SK-N-MC (cell line): Measurements from ENCODE around the gene NUBP2.
A peak's percentile ranks its signal among the peaks of the same experiment; 100 is the strongest.

Source experiments
- DNase-seq: peaks from one replicate; pipeline ENCODE4 v3.0.0-alpha.2; 2011; ENCODE audit warnings: low read depth, low spot score
- H3K27ac ChIP-seq: fragments of 200-600 bp; sonication (generic); 2 replicates; pipeline ENCODE4 v1.5.1; 2016; ENCODE audit warnings: mixed run types
- H3K36me3 ChIP-seq: fragments of 200-600 bp; sonication (generic); 2 replicates; pipeline ENCODE4 v1.6.1; 2017; ENCODE audit warnings: antibody characterized with exemption, low read length, mixed read lengths; ENCODE audit not compliant: insufficient read depth
- H3K4me3 ChIP-seq: fragments of 200-600 bp; sonication (generic); 2 replicates; pipeline ENCODE4 v1.5.1; 2016
- H3K9ac ChIP-seq: fragments of 200-600 bp; sonication (generic); 2 replicates; pipeline ENCODE4 v1.8.0; 2017; ENCODE audit warnings: mixed run types, mixed read lengths; ENCODE audit not compliant: insufficient read length
- H3K9me3 ChIP-seq: fragments of 200-600 bp; sonication (generic); 2 replicates; pipeline ENCODE4 v1.6.1; 2017; ENCODE audit warnings: low read depth, mild to moderate bottlenecking, antibody characterized with exemption, low read length, moderate library complexity, mixed read lengths
- EZH2 ChIP-seq: fragments of 200-600 bp; sonication (generic); IDR thresholded peaks from one replicate; pipeline ENCODE4 v1.6.1; 2017; ENCODE audit warnings: antibody characterized with exemption
- FOXP2 ChIP-seq: optimal IDR thresholded peaks from 2 replicates; pipeline ENCODE3; 2011; ENCODE audit warnings: mild to moderate bottlenecking, moderate library complexity; ENCODE audit not compliant: insufficient read depth; ENCODE audit errors: extremely low read length, control extremely low read depth
- POLR2AphosphoS5 ChIP-seq: IDR thresholded peaks from 2 replicates; pipeline ENCODE4 v1.6.1; 2012; ENCODE audit warnings: mild to moderate bottlenecking, low read depth, low read length, borderline replicate concordance

NUBP2 gene

GRCh38 chr16:1777375-1778199 lies 5.2 kb upstream of the NUBP2 start:
- Histone ChIP-seq H3K27ac (no peak overlapping the region), H3K9me3 (no peaks in the 10 kb centered on the region), H3K9ac (no peak overlapping the region), H3K4me3 (no peak overlapping the region), H3K36me3 (no peaks in the 10 kb centered on the region; the same call in 1 of the 2 replicates)
- TF ChIP-seq POLR2AphosphoS5 (peak; percentile 35), FOXP2 (no peak)
- DNase-seq = no peak

- Histone ChIP-seq H3K9ac (no peak overlapping the region), H3K4me3 (no peak overlapping the region), H3K27ac (no peak overlapping the region), H3K36me3 (no peaks in the 10 kb centered on the region; the same call in 1 of the 2 replicates), H3K9me3 (no peaks in the 10 kb centered on the region)
- DNase-seq = no peak
- TF ChIP-seq POLR2AphosphoS5 = no peak; the same call in 1 of the 2 replicates
- no peak for TF ChIP-seq FOXP2
- no peak for TF ChIP-seq EZH2
Measured at GRCh38 chr16:1778200-1779179, 4.3 kb upstream of the NUBP2 start.

DNA sequence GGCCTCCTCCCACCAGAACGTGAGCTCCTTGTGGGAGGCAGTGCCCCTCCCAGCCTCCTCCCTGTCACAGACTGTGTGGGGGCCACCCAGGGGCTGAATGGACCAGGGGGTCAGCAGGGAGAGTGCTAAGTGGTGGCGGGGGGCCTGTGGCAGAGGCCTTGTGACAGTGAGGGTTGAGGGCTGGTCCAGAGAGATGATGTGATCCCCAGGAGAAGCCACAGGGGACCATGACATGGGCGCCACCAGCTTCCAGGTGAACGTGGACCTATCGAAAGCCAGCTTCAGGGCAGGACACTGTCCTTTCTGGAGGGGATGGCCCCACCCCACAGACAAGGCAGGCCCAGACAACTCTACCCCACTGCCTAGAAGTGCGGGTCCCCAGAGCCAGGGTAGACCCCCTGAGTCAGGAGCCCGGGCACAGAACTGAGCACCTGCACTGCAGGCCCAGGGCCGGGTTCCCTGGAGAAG lies 3.5 kb upstream of the NUBP2 start:
- Histone ChIP-seq H3K4me3 (no peak overlapping the region), H3K9ac (no peak overlapping the region), H3K36me3 (no peaks in the 10 kb centered on the region; the same call in 1 of the 2 replicates), H3K9me3 (no peaks in the 10 kb centered on the region), H3K27ac (no peak overlapping the region)
- no peak for TF ChIP-seq FOXP2
- no peak for TF ChIP-seq EZH2
- TF ChIP-seq POLR2AphosphoS5 = no peak
- no peak for DNase-seq

GRCh38 chr16:1779741-1780676 lies 2.8 kb upstream of the NUBP2 start:
- H3K9ac ChIP-seq = no peak overlapping the region
- no peaks in the 10 kb centered on the region; the same call in 1 of the 2 replicates for H3K36me3 ChIP-seq
- H3K27ac ChIP-seq = no peak overlapping the region
- no peaks in the 10 kb centered on the region for H3K9me3 ChIP-seq
- TF ChIP-seq POLR2AphosphoS5 (peak; percentile 61), FOXP2 (no peak)
- DNase-seq = no peak
- H3K4me3 ChIP-seq = no peak overlapping the region

DNA sequence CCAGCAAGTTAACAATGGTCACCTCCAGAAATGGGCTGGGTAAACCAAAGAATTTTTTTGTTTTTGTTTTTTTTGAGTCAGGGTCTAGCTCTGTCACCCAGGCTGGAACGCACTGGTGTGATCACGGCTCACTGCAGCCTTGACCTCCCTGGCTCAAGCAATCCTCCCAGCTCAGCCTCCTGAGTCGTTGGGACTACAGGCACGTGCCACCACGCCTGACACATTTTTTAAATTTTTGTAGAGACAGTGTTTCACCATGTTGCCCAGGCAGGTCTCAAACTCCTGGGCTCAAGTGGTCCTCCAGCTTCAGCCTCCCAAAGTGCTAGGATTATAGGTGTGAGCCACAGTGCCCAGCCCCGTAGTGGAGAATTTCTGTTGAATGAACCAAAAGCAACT lies 2.1 kb upstream of the NUBP2 start:
- H3K4me3 ChIP-seq = no peak overlapping the region
- TF ChIP-seq FOXP2 (no peak), EZH2 (no peak), POLR2AphosphoS5 (no peak)
- H3K27ac ChIP-seq = no peak overlapping the region
- H3K9ac ChIP-seq = no peak overlapping the region
- DNase-seq = no peak
- no peaks in the 10 kb centered on the region; the same call in 1 of the 2 replicates for H3K36me3 ChIP-seq
- no peaks in the 10 kb centered on the region for H3K9me3 ChIP-seq

GRCh38 chr16:1781254-1781653 lies 1.5 kb upstream of the NUBP2 start:
- Histone ChIP-seq H3K9ac (peak overlapping the region; percentile 76), H3K9me3 (no peaks in the 10 kb centered on the region), H3K4me3 (peak overlapping the region; percentile 92), H3K36me3 (no peaks in the 10 kb centered on the region; the same call in 1 of the 2 replicates), H3K27ac (no peak overlapping the region)
- TF ChIP-seq FOXP2 (no peak), EZH2 (no peak), POLR2AphosphoS5 (no peak; the same call in 1 of the 2 replicates)
- DNase-seq = no peak

DNA sequence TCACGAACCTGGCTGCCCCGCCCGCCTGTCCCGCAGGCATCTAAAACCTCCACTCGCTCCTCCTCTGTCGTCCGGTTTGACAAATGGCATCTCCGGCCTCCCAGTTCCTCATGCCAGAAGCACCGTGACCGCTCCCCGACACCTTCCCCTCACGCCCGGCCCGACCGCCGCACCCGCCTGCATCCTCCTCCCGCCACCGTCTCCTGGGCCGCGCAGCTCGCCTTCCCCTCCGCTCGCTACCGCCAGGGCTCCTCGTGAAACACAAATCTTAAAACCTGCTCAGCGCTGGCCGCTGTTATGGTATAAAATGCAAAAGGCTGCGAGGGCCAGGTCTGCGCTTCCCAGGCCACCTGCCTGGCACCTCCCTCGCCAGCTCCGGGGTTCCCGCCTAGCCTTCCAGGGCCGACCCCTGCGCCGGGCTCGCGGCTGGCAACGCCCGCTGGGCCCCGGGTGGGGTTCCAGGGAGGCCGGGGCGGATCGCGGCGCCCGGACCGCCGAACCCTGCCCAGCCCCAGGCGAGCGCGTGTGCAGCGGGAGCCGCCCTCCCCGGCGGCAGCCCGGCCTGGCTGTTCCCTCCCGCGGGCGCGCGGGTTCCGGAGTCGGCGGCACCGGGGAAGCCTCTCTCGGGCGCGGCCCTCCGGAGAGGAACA lies 877 bp upstream of the NUBP2 start:
- DNase-seq = no peak

More for the DNA sequence above, 877 bp upstream of the NUBP2 start:
- Histone ChIP-seq H3K27ac (no peak overlapping the region), H3K36me3 (no peaks in the 10 kb centered on the region; the same call in 1 of the 2 replicates), H3K9ac (peak overlapping the region; percentile 76), H3K9me3 (no peaks in the 10 kb centered on the region), H3K4me3 (peak overlapping the region; percentile 92)
- TF ChIP-seq FOXP2 (no peak), EZH2 (no peak), POLR2AphosphoS5 (no peak)
